HG03469 (cell line): ENCODE measurements around the gene NDE1.
"Not testable (repeated sequence)": the region's sequence is repeated elsewhere in the genome, so short reads cannot be mapped to it uniquely, and the experiment has no call there.

Experiments used
- ATAC-seq: cut with Tn5 transposase; IDR thresholded peaks from one replicate; pipeline ENCODE4 v1.9.1; 2021; ENCODE audit warnings: mild to moderate bottlenecking, moderate library complexity, moderate number of reproducible peaks; ENCODE audit not compliant: unreplicated experiment

The NDE1 gene

GRCh38 chr16:15650019-15650697, at the start of gene NDE1:
Gene NDE1, plus strand, starts transcription at chr16:15650245. Its CDS starts 14,534 bp downstream, at chr16:15664779.
- peak; percentile 38 for ATAC-seq

- ATAC-seq, result no peak
Observed at GRCh38 chr16:15601212-15601879, 48.7 kb upstream of the NDE1 start.

- ATAC-seq, result no peak
Observed at GRCh38 chr16:15602285-15603044, 47.6 kb upstream of the NDE1 start.

- ATAC-seq, result no peak
Observed at GRCh38 chr16:15604460-15605440, 45.3 kb upstream of the NDE1 start.

GRCh38 chr16:15605839-15606517, 44.1 kb upstream of the NDE1 start:
- no peak for ATAC-seq

- no peak for ATAC-seq
Observed at GRCh38 chr16:15606518-15607220, 43.4 kb upstream of the NDE1 start.

GRCh38 chr16:15607221-15607699, 42.8 kb upstream of the NDE1 start:
- not testable (repeated sequence) for ATAC-seq

GRCh38 chr16:15607700-15608396, 42.2 kb upstream of the NDE1 start:
- no peak for ATAC-seq

- ATAC-seq, result no peak
Observed at GRCh38 chr16:15608398-15609285, 41.4 kb upstream of the NDE1 start.

GRCh38 chr16:15609286-15609649, 40.8 kb upstream of the NDE1 start:
- ATAC-seq, result no peak

GRCh38 chr16:15610369-15610871, 39.6 kb upstream of the NDE1 start:
- ATAC-seq, result no peak

- ATAC-seq, result no peak
Observed at GRCh38 chr16:15611610-15612009, 38.4 kb upstream of the NDE1 start.

GRCh38 chr16:15613676-15614075, 36.4 kb upstream of the NDE1 start:
- no peak for ATAC-seq

GRCh38 chr16:15616012-15616411, 34.0 kb upstream of the NDE1 start:
- ATAC-seq, result no peak

- no peak for ATAC-seq
Observed at GRCh38 chr16:15616475-15617165, 33.4 kb upstream of the NDE1 start.

GRCh38 chr16:15617901-15618300, 32.1 kb upstream of the NDE1 start:
- no peak for ATAC-seq

- no peak for ATAC-seq
Observed at GRCh38 chr16:15618392-15618791, 31.7 kb upstream of the NDE1 start.
